ENCODE results near the gene TAC1. TPM values are rescaled to one million over a fixed set of nuclear protein-coding genes. Genes with fewer than 3 reads are reported as not detected.

The TAC1 gene
- total and polyA plus RNA-seq, 2 experiments from 2014 or later: 7.5 to 8.7 TPM

GRCh38 chr7:97757824-97758223, 25.9 kb downstream of the TAC1 start:
- no peak for DNase-seq (ENCODE audit: low spot score)
- Histone ChIP-seq H3K27me3 (ENCODE audit: insufficient read depth) (no peaks in the 10 kb centered on the region), H3K4me3 (no peak overlapping the region), H3K9me2 (ENCODE audit: insufficient read depth) (0 out of 2 replicates have a peak, but pooled peaks cover 6% of the 10 kb centered on the region), H3K4me1 (ENCODE audit: insufficient read depth) (no peaks in the 10 kb centered on the region), H4K20me1 (replicated peaks; ENCODE audit: insufficient read depth) (no peaks in the 10 kb centered on the region), H3K36me3 (ENCODE audit: insufficient read depth) (no peaks in the 10 kb centered on the region), H3F3A (replicated peaks; ENCODE audit: low read depth) (no peaks in the 10 kb centered on the region), H2AFZ (peak overlapping the region; percentile 67; the same call in 1 of the 2 replicates), H3K79me2 (replicated peaks; ENCODE audit: insufficient read depth) (no peaks in the 10 kb centered on the region), H3K27ac (ENCODE audit: low read depth) (no peak overlapping the region), H3K4me2 (no peak overlapping the region)
- TF ChIP-seq NANOG (IDR thresholded peaks at IDR 0.05; ENCODE audit: borderline replicate concordance) (no peak), ETS1 (IDR thresholded peaks at IDR 0.05) (no peak), EZH2 (IDR thresholded peaks at IDR 0.05; ENCODE audit: low read depth, unreplicated experiment) (no peak), STAT1 (IDR thresholded peaks at IDR 0.05; ENCODE audit: unreplicated experiment) (no peak), ZNF331 (CRISPR knock-in tag; IDR thresholded peaks at IDR 0.05; ENCODE audit: low read depth) (no peak), ZNF114 (CRISPR knock-in tag; IDR thresholded peaks at IDR 0.05) (no peak), JUNB (IDR thresholded peaks at IDR 0.05; ENCODE audit: unreplicated experiment) (no peak), POLR2AphosphoS5 (IDR thresholded peaks at IDR 0.05; ENCODE audit: low read depth) (no peak), EZH2phosphoT487 (IDR thresholded peaks at IDR 0.05; ENCODE audit: unreplicated experiment) (no peak), ZNF462 (CRISPR knock-in tag; IDR thresholded peaks at IDR 0.05) (no peak), CREB1 (CRISPR knock-in tag; IDR thresholded peaks at IDR 0.05; ENCODE audit: low read depth) (no peak)
- TF ChIP-seq, protein P1, sequence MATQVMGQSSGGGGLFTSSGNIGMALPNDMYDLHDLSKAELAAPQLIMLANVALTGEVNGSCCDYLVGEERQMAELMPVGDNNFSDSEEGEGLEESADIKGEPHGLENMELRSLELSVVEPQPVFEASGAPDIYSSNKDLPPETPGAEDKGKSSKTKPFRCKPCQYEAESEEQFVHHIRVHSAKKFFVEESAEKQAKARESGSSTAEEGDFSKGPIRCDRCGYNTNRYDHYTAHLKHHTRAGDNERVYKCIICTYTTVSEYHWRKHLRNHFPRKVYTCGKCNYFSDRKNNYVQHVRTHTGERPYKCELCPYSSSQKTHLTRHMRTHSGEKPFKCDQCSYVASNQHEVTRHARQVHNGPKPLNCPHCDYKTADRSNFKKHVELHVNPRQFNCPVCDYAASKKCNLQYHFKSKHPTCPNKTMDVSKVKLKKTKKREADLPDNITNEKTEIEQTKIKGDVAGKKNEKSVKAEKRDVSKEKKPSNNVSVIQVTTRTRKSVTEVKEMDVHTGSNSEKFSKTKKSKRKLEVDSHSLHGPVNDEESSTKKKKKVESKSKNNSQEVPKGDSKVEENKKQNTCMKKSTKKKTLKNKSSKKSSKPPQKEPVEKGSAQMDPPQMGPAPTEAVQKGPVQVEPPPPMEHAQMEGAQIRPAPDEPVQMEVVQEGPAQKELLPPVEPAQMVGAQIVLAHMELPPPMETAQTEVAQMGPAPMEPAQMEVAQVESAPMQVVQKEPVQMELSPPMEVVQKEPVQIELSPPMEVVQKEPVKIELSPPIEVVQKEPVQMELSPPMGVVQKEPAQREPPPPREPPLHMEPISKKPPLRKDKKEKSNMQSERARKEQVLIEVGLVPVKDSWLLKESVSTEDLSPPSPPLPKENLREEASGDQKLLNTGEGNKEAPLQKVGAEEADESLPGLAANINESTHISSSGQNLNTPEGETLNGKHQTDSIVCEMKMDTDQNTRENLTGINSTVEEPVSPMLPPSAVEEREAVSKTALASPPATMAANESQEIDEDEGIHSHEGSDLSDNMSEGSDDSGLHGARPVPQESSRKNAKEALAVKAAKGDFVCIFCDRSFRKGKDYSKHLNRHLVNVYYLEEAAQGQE (IDR thresholded peaks at IDR 0.05; ENCODE audit: unreplicated experiment): no peak
- TF ChIP-seq, protein P2, sequence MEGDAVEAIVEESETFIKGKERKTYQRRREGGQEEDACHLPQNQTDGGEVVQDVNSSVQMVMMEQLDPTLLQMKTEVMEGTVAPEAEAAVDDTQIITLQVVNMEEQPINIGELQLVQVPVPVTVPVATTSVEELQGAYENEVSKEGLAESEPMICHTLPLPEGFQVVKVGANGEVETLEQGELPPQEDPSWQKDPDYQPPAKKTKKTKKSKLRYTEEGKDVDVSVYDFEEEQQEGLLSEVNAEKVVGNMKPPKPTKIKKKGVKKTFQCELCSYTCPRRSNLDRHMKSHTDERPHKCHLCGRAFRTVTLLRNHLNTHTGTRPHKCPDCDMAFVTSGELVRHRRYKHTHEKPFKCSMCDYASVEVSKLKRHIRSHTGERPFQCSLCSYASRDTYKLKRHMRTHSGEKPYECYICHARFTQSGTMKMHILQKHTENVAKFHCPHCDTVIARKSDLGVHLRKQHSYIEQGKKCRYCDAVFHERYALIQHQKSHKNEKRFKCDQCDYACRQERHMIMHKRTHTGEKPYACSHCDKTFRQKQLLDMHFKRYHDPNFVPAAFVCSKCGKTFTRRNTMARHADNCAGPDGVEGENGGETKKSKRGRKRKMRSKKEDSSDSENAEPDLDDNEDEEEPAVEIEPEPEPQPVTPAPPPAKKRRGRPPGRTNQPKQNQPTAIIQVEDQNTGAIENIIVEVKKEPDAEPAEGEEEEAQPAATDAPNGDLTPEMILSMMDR (conservative IDR thresholded peaks at IDR 0.05; ENCODE audit: low read depth in 2 of 2): no peak
- Mint-ChIP-seq H3K9me3 (no peaks in the 10 kb centered on the region; the same call in 2 of the 3 replicates), H3K36me3 (ENCODE audit: low read depth) (no peaks in the 10 kb centered on the region), H3K27ac (no peak overlapping the region; the same call in 1 of the 2 replicates), H3K27me3 (ENCODE audit: insufficient read depth, low read depth, poor library complexity) (no peaks in the 10 kb centered on the region), H3K4me3 (no peak overlapping the region), H3K4me1 (no peaks in the 10 kb centered on the region)
- ATAC-seq: no peak

Data from GM23338 (cell line).